B cell (primary cell): ENCODE data around the gene GAB4. TPM values are rescaled to one million over a fixed set of nuclear protein-coding genes. Genes with fewer than 3 reads are reported as not detected.

Experiments
- ATAC-seq: fragments of 200-7000 bp; cut with Tn5 transposase; one replicate; pipeline ENCODE4 v1.10.0; 2021; ENCODE audit warnings: low read depth, mild to moderate bottlenecking, moderate number of reproducible peaks, moderate library complexity
- CTCF ChIA-PET: fragments of 350-600 bp; sonication (Branson Sonifier 250); formaldehyde crosslinking; loops from one replicate; lab custom pipeline; 2021; ENCODE audit warnings: antibody characterized with exemption, inconsistent platforms; lab: Charles Lee
- POLR2A ChIA-PET: fragments of 350-600 bp; sonication (Branson Sonifier 250); formaldehyde crosslinking; loops from one replicate; lab custom pipeline; 2021; ENCODE audit warnings: antibody characterized with exemption; lab: Charles Lee
- DNase-seq: peaks from one replicate; pipeline ENCODE4 v3.0.0; 2013
- H2AFZ ChIP-seq: 2 replicates; pipeline ENCODE4 v1.6.1; 2012; ENCODE audit warnings: mild to moderate bottlenecking, low read depth, low read length; ENCODE audit not compliant: insufficient read depth, poor library complexity, severe bottlenecking
- H3K27ac ChIP-seq, 2 donors: 1 replicate in 1 of 2; 2 replicates in 1 of 2; pipeline ENCODE4 v1.5.1; 2012 to 2013; ENCODE audit warnings: low read length in 2 of 2, mild to moderate bottlenecking in 2 of 2, moderate library complexity in 1 of 2
- H3K27me3 ChIP-seq, 4 experiments: fragments of 200-600 bp in 1 of 4; sonication (generic) in 1 of 4; replicated peaks in 1 of 4; 1 replicate in 2 of 4; 2 replicates in 2 of 4; pipeline versions ENCODE4 v1.6.1 to v1.7.0; 2013 to 2016; ENCODE audit warnings: low read length in 3 of 4, mild to moderate bottlenecking in 2 of 4, mixed read lengths in 1 of 4, moderate library complexity in 1 of 4; ENCODE audit not compliant: insufficient read depth in 4 of 4, control insufficient read depth in 3 of 4; ENCODE audit errors: control extremely low read depth in 1 of 4
- H3K36me3 ChIP-seq, 2 experiments: replicated peaks in 1 of 2; 1 replicate in 1 of 2; 2 replicates in 1 of 2; pipeline versions ENCODE4 v1.6.1 to v1.7.1; 2013; ENCODE audit warnings: low read length in 1 of 2; ENCODE audit not compliant: insufficient read depth in 2 of 2, control insufficient read depth in 1 of 2; ENCODE audit errors: control extremely low read depth in 1 of 2, extremely low read depth in 1 of 2
- H3K4me1 ChIP-seq, 2 donors: fragments of 200-600 bp in 1 of 2; sonication (generic) in 1 of 2; 1 replicate in 1 of 2; 2 replicates in 1 of 2; pipeline versions ENCODE4 v1.5.1 to v1.6.1; 2013 to 2017; ENCODE audit warnings: low read length in 2 of 2; ENCODE audit not compliant: control insufficient read depth in 2 of 2, insufficient read depth in 2 of 2
- H3K4me2 ChIP-seq: replicated peaks from 2 replicates; pipeline ENCODE3; 2012; ENCODE audit warnings: mild to moderate bottlenecking, low read depth, low read length; ENCODE audit not compliant: poor library complexity, severe bottlenecking
- H3K4me3 ChIP-seq, 5 experiments: fragments of 200-600 bp in 1 of 5; sonication (generic) in 1 of 5; 1 replicate in 3 of 5; 2 replicates in 2 of 5; pipeline versions ENCODE4 v1.5.1 to v1.7.0; 2011 to 2016; ENCODE audit warnings: low read length in 4 of 5, mild to moderate bottlenecking in 4 of 5, low read depth in 2 of 5, control low read depth in 1 of 5, moderate library complexity in 1 of 5; ENCODE audit not compliant: insufficient read depth in 1 of 5; ENCODE audit errors: control extremely low read depth in 1 of 5, extremely low read depth in 1 of 5
- H3K79me2 ChIP-seq: fragments of 200-600 bp; sonication (generic); one replicate; pipeline ENCODE4 v1.6.0; 2016; ENCODE audit warnings: low read length; ENCODE audit not compliant: control insufficient read depth, insufficient read depth
- H3K9ac ChIP-seq: fragments of 200-600 bp; sonication (generic); 2 replicates; pipeline ENCODE4 v1.6.1; 2017; ENCODE audit warnings: mild to moderate bottlenecking, low read length, moderate library complexity
- H3K9me3 ChIP-seq, 3 donors: one replicate each; pipeline versions ENCODE4 v1.6.1 to v1.7.1; 2013; ENCODE audit warnings: low read length in 2 of 3; ENCODE audit not compliant: control insufficient read depth in 2 of 3, insufficient read depth in 1 of 3; ENCODE audit errors: control extremely low read depth in 1 of 3
- H4K20me1 ChIP-seq: 2 replicates; pipeline ENCODE4 v1.6.0; 2012; ENCODE audit warnings: mild to moderate bottlenecking, low read length; ENCODE audit not compliant: insufficient read depth, control insufficient read depth, poor library complexity, severe bottlenecking
- H3K27ac Mint-ChIP-seq: one replicate; pipeline ENCODE4 v1.8.0; 2021; ENCODE audit warnings: mixed read lengths
- H3K27me3 Mint-ChIP-seq: one replicate; pipeline ENCODE4 v1.8.0; 2021; ENCODE audit warnings: mixed read lengths
- H3K4me1 Mint-ChIP-seq: one replicate; pipeline ENCODE4 v1.8.0; 2021; ENCODE audit warnings: mixed read lengths
- H3K4me3 Mint-ChIP-seq: one replicate; pipeline ENCODE4 v1.8.0; 2021; ENCODE audit warnings: mixed read lengths
- H3K9me3 Mint-ChIP-seq: one replicate; pipeline ENCODE4 v1.8.0; 2022; ENCODE audit warnings: mixed read lengths; ENCODE audit not compliant: insufficient read depth
- EZH2 ChIP-seq: IDR thresholded peaks from 2 replicates; pipeline ENCODE4 v1.6.1; 2012; ENCODE audit warnings: borderline replicate concordance, low read depth, mild to moderate bottlenecking, moderate library complexity, low read length; ENCODE audit not compliant: insufficient read depth, poor library complexity, severe bottlenecking
- WGBS: methylation state at CpG from one replicate; pipeline ENCODE4 v1.1.5; 2013; ENCODE audit warnings: missing lambda C conversion rate; ENCODE audit not compliant: insufficient coverage; 5-methylcytosine and 5-hydroxymethylcytosine counted together
- intact Hi-C: fragments of 100-400 bp; cut with micrococcal nuclease; formaldehyde crosslinking; loops from one replicate; pipeline ENCODE4 v1.10.0; 2022
- polyA minus RNA-seq: library from RNA; depleted of rRNA, polyadenylated mRNA; stranded (reverse); fragments of >200 nt; gene quantifications from 2 replicates; pipeline ENCODE4 v1.2.3, GENCODE V29; 2012
- polyA plus RNA-seq: library from polyadenylated mRNA; depleted of rRNA; stranded (reverse); fragments of >200 nt; gene quantifications from 2 replicates; pipeline ENCODE4 v1.2.3, GENCODE V29; 2012
- total RNA-seq, 2 donors: library from RNA; stranded (reverse); fragments of 120-200 nt in 1 of 2; gene quantifications; 1 replicate in 1 of 2; 2 replicates in 1 of 2; pipeline versions ENCODE4 v1.2.3 to v1.2.4, GENCODE V29; 2013 to 2022
- TF ChIP-seq, protein P1 (sequence below): fragments of 200-600 bp; IDR thresholded peaks from one replicate; pipeline ENCODE4 v1.8.0; 2022; ENCODE audit warnings: antibody characterized with exemption, mild to moderate bottlenecking

GAB4 gene, protein sequence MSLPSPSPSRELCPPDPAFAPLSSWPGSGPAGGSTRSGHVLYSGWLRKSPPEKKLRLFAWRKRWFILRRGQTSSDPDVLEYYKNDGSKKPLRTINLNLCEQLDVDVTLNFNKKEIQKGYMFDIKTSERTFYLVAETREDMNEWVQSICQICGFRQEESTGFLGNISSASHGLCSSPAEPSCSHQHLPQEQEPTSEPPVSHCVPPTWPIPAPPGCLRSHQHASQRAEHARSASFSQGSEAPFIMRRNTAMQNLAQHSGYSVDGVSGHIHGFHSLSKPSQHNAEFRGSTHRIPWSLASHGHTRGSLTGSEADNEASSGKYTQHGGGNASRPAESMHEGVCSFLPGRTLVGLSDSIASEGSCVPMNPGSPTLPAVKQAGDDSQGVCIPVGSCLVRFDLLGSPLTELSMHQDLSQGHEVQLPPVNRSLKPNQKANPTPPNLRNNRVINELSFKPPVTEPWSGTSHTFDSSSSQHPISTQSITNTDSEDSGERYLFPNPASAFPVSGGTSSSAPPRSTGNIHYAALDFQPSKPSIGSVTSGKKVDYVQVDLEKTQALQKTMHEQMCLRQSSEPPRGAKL
- total RNA-seq (0.39 TPM in 1 of 2 replicates, not detected in the other), polyA plus RNA-seq (not detected in 2 replicates), polyA minus RNA-seq (0.36 TPM in 1 of 2 replicates, not detected in the other)
- total RNA-seq (2013) = not detected

DNA sequence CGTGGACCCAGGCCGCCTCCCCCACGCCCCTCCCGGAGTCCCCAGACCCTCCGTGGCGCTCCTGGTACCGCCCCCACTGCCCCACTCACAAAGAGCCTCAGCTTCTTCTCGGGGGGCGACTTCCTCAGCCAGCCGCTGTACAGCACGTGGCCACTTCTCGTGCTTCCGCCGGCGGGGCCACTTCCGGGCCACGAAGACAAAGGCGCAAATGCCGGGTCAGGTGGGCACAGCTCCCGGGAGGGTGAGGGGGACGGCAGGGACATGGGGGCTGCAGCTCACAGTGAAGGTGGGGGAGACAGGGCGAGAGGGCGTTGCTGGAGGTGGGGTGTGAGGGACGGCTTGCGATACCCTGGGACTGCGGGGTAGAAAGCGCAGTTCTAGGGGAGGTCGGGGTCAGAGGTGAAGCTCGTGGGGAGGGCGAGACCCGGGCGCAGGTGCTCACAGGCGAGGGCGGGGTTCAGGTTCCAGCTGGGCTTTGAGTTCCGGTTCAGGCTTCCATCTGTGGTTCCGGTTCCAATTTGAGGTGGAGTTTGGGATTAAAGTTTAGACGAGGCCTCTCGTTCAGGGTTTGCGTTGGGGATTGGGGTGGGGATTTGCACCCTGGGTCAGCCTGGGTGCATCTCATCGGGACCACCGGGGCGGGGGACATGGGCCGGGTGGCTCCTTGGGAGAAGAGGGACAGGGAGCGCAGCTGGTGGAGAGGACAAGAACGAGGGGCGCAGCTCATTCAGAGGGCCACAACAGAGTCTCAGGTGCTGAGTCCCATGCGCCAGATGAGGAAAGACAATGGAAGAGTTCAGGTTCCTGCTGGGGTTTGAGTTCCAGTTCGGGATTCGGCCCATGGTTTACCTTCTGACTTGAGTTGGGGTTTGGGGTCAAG, at the start of gene GAB4:
TSS of gene GAB4 (minus strand) at position 371 of the 880 bp plus-strand sequence. CDS start at position 263, 108 bp downstream.
- WGBS = 65% methylated on average over 48 of the region's 49 CpGs
- H3K27me3 Mint-ChIP-seq = peaks cover 56% of the 10 kb centered on the region
- intact Hi-C loops = no loop called here
- ATAC-seq (no peak), DNase-seq (no peak)
- no peaks in the 10 kb centered on the region for H4K20me1 ChIP-seq
- H3K9me3 Mint-ChIP-seq = peaks cover 8% of the 10 kb centered on the region
- no peak within 1 kb of the TSS for H3K4me3 ChIP-seq
- H3K27ac Mint-ChIP-seq = no peak within 1 kb of the TSS
- TF ChIP-seq EZH2 = no peak
- TF ChIP-seq, protein P1, sequence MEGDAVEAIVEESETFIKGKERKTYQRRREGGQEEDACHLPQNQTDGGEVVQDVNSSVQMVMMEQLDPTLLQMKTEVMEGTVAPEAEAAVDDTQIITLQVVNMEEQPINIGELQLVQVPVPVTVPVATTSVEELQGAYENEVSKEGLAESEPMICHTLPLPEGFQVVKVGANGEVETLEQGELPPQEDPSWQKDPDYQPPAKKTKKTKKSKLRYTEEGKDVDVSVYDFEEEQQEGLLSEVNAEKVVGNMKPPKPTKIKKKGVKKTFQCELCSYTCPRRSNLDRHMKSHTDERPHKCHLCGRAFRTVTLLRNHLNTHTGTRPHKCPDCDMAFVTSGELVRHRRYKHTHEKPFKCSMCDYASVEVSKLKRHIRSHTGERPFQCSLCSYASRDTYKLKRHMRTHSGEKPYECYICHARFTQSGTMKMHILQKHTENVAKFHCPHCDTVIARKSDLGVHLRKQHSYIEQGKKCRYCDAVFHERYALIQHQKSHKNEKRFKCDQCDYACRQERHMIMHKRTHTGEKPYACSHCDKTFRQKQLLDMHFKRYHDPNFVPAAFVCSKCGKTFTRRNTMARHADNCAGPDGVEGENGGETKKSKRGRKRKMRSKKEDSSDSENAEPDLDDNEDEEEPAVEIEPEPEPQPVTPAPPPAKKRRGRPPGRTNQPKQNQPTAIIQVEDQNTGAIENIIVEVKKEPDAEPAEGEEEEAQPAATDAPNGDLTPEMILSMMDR = no peak
- ChIA-PET POLR2A (no interaction called here), CTCF (no interaction called here)
- H3K27me3 ChIP-seq = peaks cover 0 to 20% (median 2%) of the 10 kb centered on the region in 4 experiments
- peaks cover 0 to 11% (median 0%) of the 10 kb centered on the region in 3 donors for H3K9me3 ChIP-seq
- H2AFZ ChIP-seq = no peak within 1 kb of the TSS
- no peak within 1 kb of the TSS for H3K4me2 ChIP-seq
- H3K4me1 ChIP-seq = no peaks in the 10 kb centered on the region
- H3K4me3 Mint-ChIP-seq = no peak within 1 kb of the TSS
- no peaks in the 10 kb centered on the region for H3K4me1 Mint-ChIP-seq
- H3K9ac ChIP-seq = no peak within 1 kb of the TSS
- H3K79me2 ChIP-seq = no peaks in the 10 kb centered on the region
- no peak within 1 kb of the TSS for H3K27ac ChIP-seq
- no peaks in the 10 kb centered on the region for H3K36me3 ChIP-seq
